ENCODE data around the gene CD226. TPM values are rescaled to one million over a fixed set of nuclear protein-coding genes. Genes with fewer than 3 reads are reported as not detected.
"Not testable (repeated sequence)": the region's sequence is repeated elsewhere in the genome, so short reads cannot be mapped to it uniquely, and the experiment has no call there.

The CD226 gene
- total RNA-seq, 1 donor from 2014 or later = 1.4 TPM

- no peak for DNase-seq (ENCODE audit: low spot score)
Measured at GRCh38 chr18:69876490-69876889, 71.2 kb downstream of the CD226 start.

GRCh38 chr18:69874058-69874457 lies 73.6 kb downstream of the CD226 start:
- DNase-seq (ENCODE audit: low spot score) = no peak

GRCh38 chr18:69872661-69873060 lies 75.0 kb downstream of the CD226 start:
- no peak for DNase-seq (ENCODE audit: low spot score)

GRCh38 chr18:69871363-69871762 lies 76.3 kb downstream of the CD226 start:
- no peak for DNase-seq (ENCODE audit: low spot score)

GRCh38 chr18:69870736-69871135 lies 76.9 kb downstream of the CD226 start:
- DNase-seq (ENCODE audit: low spot score) = no peak

- no peak for DNase-seq (ENCODE audit: low spot score)
Measured at GRCh38 chr18:69866212-69866611, 81.5 kb downstream of the CD226 start.

GRCh38 chr18:69865776-69866175 lies 81.9 kb downstream of the CD226 start:
- no peak for DNase-seq (ENCODE audit: low spot score)

GRCh38 chr18:69864802-69865201 lies 82.9 kb downstream of the CD226 start:
- not testable (repeated sequence) for DNase-seq (ENCODE audit: low spot score)

GRCh38 chr18:69858897-69859296 lies 88.8 kb downstream of the CD226 start:
- DNase-seq (ENCODE audit: low spot score) = no peak

GRCh38 chr18:69854455-69854854 lies 93.2 kb downstream of the CD226 start:
- DNase-seq (ENCODE audit: low spot score) = no peak

GRCh38 chr18:69853051-69853450 lies 94.6 kb downstream of the CD226 start:
- no peak for DNase-seq (ENCODE audit: low spot score)

- DNase-seq (ENCODE audit: low spot score) = no peak
Measured at GRCh38 chr18:69845593-69846506, 101.8 kb downstream of the CD226 start.

- no peak for DNase-seq (ENCODE audit: low spot score)
Measured at GRCh38 chr18:69844656-69845055, 103.0 kb downstream of the CD226 start.

- DNase-seq (ENCODE audit: low spot score) = no peak
Measured at GRCh38 chr18:69843015-69843414, 104.7 kb downstream of the CD226 start.

GRCh38 chr18:69841117-69841516 lies 106.6 kb downstream of the CD226 start:
- DNase-seq (ENCODE audit: low spot score) = no peak

GRCh38 chr18:69840445-69840844 lies 107.2 kb downstream of the CD226 start:
- DNase-seq (ENCODE audit: low spot score) = no peak

- DNase-seq (ENCODE audit: low spot score) = no peak
Measured at GRCh38 chr18:69840001-69840400, 107.7 kb downstream of the CD226 start.

GRCh38 chr18:69839497-69839896 lies 108.2 kb downstream of the CD226 start:
- DNase-seq (ENCODE audit: low spot score) = no peak

GRCh38 chr18:69838620-69839411 lies 108.9 kb downstream of the CD226 start:
- no peak for DNase-seq (ENCODE audit: low spot score)

GRCh38 chr18:69838003-69838402 lies 109.7 kb downstream of the CD226 start:
- DNase-seq (ENCODE audit: low spot score) = no peak

GRCh38 chr18:69834980-69835379 lies 112.7 kb downstream of the CD226 start:
- not testable (repeated sequence) for DNase-seq (ENCODE audit: low spot score)

GRCh38 chr18:69830189-69830588 lies 117.5 kb downstream of the CD226 start:
- no peak for DNase-seq (ENCODE audit: low spot score)
